ENCODE data around the gene FFAR4. TPM values are rescaled to one million over a fixed set of nuclear protein-coding genes. Genes with fewer than 3 reads are reported as not detected.

Gene FFAR4
- total RNA-seq, 2 donors from 2014 or later = not detected

GRCh38 chr10:93600446-93601145 lies 34.1 kb downstream of the FFAR4 start:
- Mint-ChIP-seq H3K4me3 (no peak overlapping the region), H3K36me3 (ENCODE audit: low read depth) (no peaks in the 10 kb centered on the region), H3K9me3 (no peaks in the 10 kb centered on the region), H3K4me1 (no peaks in the 10 kb centered on the region), H3K27ac (no peak overlapping the region), H3K27me3 (peaks cover 31% of the 10 kb centered on the region)
- ATAC-seq (replicated peaks) = no peak

DNA sequence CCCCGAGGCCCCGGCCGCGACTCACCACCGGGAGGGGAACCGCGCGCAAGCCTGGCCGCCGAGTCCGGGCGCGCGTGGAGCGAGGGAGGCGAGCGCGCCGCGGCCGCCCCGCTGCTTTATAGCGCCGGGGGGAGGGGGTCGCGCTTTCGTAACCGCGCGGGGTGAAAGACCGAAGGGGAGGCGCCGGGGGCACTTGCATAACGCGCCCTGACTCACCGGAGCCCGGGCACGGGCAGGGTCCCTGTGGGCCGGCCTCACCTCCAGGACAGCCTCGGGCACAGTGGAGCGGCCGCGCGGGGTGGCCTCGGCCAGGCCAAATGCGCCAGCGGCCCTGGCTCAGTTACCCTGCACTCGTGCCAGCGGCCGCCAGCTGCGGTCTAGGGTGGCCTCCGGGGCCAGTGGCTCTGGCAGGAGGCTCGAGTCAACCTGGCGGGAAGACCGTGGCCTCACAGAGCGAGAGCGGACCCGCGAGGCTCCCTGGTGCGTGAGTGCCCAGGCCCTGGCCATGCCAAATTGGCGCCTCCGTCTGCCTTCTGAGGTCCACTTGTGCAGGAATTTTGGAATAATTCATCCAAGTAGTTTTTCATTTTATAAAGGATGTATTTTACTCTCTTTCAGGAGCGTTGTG lies 34.8 kb downstream of the FFAR4 start, which contains the start of gene RBP4:
Gene RBP4, minus strand, starts transcription at position 90 of the 628 bp plus-strand sequence. CDS start 207 bp downstream, outside the sequence.
- no peak for ATAC-seq (replicated peaks)
- Mint-ChIP-seq H3K9me3 (no peaks in the 10 kb centered on the region), H3K27ac (no peak within 1 kb of the TSS), H3K27me3 (peaks cover 35% of the 10 kb centered on the region), H3K4me3 (no peak within 1 kb of the TSS), H3K36me3 (ENCODE audit: low read depth) (no peaks in the 10 kb centered on the region), H3K4me1 (no peaks in the 10 kb centered on the region)

DNA sequence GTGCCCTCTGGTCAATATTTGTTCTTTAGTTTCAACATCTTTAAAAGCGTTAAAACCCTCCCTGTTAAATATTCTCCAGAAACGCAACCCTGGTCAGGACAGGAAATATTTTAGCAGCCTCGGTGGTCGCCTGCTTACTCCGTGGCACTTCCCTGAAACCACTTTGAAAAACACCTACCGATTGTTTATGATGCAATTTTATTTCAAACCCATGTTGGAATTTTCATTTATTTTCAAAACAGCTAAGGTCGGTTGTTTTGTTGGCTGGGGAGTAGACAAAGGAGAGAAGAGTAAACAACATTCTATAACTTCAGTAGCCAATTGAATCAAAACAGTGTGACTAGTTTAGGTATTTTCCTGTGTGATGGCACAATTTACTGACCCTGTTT lies 35.3 kb downstream of the FFAR4 start:
- no peak for ATAC-seq (replicated peaks)
- H3K27ac Mint-ChIP-seq = no peak overlapping the region
- H3K9me3 Mint-ChIP-seq = no peaks in the 10 kb centered on the region
- H3K27me3 Mint-ChIP-seq = peaks cover 37% of the 10 kb centered on the region
- H3K4me3 Mint-ChIP-seq = no peak overlapping the region
- H3K4me1 Mint-ChIP-seq = no peaks in the 10 kb centered on the region
- no peaks in the 10 kb centered on the region for H3K36me3 Mint-ChIP-seq (ENCODE audit: low read depth)

DNA sequence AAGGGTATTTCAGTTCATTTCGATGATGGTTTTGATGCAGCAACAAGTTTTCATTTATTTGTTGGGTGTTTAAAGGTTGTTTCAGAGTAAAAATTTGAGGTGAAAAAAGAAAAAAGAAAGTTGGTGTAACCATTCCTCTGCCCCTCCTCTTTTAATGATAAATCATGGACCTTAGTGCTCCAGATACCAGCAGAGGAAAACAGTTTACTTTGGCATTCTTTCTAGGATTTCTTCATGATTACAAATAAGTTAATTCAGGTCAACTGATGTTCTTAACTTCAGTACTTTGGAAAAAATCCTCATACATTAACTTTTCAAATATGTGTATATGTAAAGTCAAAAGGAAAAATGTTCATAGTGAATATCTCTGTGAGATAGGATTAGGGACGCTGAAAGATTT lies 36.6 kb downstream of the FFAR4 start:
- H3K36me3 Mint-ChIP-seq (ENCODE audit: low read depth) = no peaks in the 10 kb centered on the region
- H3K4me3 Mint-ChIP-seq = no peak overlapping the region
- no peaks in the 10 kb centered on the region for H3K4me1 Mint-ChIP-seq
- no peak for ATAC-seq (replicated peaks)
- peaks cover 39% of the 10 kb centered on the region for H3K27me3 Mint-ChIP-seq
- H3K27ac Mint-ChIP-seq = no peak overlapping the region
- H3K9me3 Mint-ChIP-seq = peaks cover 4% of the 10 kb centered on the region

- H3K4me3 Mint-ChIP-seq = no peak overlapping the region
- no peak overlapping the region for H3K27ac Mint-ChIP-seq
- H3K4me1 Mint-ChIP-seq = no peaks in the 10 kb centered on the region
- no peaks in the 10 kb centered on the region for H3K36me3 Mint-ChIP-seq (ENCODE audit: low read depth)
- peaks cover 4% of the 10 kb centered on the region for H3K9me3 Mint-ChIP-seq
- no peak for ATAC-seq (replicated peaks)
- H3K27me3 Mint-ChIP-seq = peaks cover 39% of the 10 kb centered on the region
These were observed 37.7 kb downstream of the FFAR4 start for GRCh38 chr10:93604146-93604545.

- Mint-ChIP-seq H3K4me3 (no peak overlapping the region), H3K27ac (no peak overlapping the region)
- no peak for ATAC-seq (replicated peaks)
These were observed 42.0 kb downstream of the FFAR4 start for GRCh38 chr10:93608421-93608820.

DNA sequence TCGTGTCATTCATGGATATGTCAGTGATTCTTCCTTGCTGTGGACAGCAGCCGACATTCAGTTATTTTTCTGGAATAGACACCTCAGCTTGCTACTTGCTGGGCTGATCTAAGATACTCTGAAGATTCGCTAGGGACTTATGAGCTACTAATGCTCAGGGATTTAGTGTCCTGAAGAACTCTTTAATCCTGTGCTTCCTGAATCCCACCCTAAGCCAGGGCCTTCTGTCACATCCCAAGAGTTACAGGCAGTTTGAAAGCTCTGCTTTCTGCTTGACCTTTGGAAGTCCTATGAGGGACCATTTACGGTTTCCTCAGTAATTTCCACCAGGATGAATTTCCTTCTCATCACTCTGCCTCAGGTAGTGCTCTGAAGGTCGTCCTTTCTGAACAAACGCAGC lies 45.8 kb downstream of the FFAR4 start, which contains the start of gene PDE6C:
Gene PDE6C, plus strand, starts transcription at position 227 of the 400 bp plus-strand sequence. CDS start 189 bp downstream, outside the sequence.
- peaks cover 1% of the 10 kb centered on the region for H3K9me3 Mint-ChIP-seq
- ATAC-seq (replicated peaks) = no peak
- no peaks in the 10 kb centered on the region for H3K4me1 Mint-ChIP-seq
- no peak within 1 kb of the TSS for H3K27ac Mint-ChIP-seq
- H3K4me3 Mint-ChIP-seq = no peak within 1 kb of the TSS
- no peaks in the 10 kb centered on the region for H3K36me3 Mint-ChIP-seq (ENCODE audit: low read depth)
- H3K27me3 Mint-ChIP-seq = peaks cover 10% of the 10 kb centered on the region

More at GRCh38 chr10:93608421-93608820, 42.0 kb downstream of the FFAR4 start:
- Mint-ChIP-seq H3K36me3 (ENCODE audit: low read depth) (no peaks in the 10 kb centered on the region), H3K4me1 (no peaks in the 10 kb centered on the region), H3K9me3 (peaks cover 4% of the 10 kb centered on the region), H3K27me3 (peaks cover 25% of the 10 kb centered on the region)

DNA sequence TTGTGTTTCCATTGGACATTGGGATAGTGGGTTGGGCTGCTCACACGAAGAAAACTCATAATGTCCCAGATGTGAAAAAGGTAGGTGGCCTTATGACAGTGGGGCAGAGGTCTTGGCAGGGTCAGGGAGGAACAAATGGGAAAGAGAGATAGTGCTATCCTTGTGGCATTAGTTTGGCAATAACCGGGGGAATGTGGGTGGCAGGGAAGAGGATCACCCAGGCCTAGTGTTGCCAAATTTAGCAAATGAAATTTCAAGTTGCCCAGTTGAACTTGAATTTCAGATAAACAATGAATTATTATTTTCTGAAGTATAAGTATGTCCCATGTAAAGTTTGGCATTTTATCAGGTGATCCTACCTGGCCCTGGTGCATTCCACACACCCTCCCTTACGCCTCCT lies 46.7 kb downstream of the FFAR4 start:
- no peak overlapping the region for H3K4me3 Mint-ChIP-seq
- no peaks in the 10 kb centered on the region for H3K4me1 Mint-ChIP-seq
- H3K9me3 Mint-ChIP-seq = no peaks in the 10 kb centered on the region
- H3K27ac Mint-ChIP-seq = no peak overlapping the region
- H3K36me3 Mint-ChIP-seq (ENCODE audit: low read depth) = no peaks in the 10 kb centered on the region
- no peak for ATAC-seq (replicated peaks)
- peaks cover 8% of the 10 kb centered on the region for H3K27me3 Mint-ChIP-seq

DNA sequence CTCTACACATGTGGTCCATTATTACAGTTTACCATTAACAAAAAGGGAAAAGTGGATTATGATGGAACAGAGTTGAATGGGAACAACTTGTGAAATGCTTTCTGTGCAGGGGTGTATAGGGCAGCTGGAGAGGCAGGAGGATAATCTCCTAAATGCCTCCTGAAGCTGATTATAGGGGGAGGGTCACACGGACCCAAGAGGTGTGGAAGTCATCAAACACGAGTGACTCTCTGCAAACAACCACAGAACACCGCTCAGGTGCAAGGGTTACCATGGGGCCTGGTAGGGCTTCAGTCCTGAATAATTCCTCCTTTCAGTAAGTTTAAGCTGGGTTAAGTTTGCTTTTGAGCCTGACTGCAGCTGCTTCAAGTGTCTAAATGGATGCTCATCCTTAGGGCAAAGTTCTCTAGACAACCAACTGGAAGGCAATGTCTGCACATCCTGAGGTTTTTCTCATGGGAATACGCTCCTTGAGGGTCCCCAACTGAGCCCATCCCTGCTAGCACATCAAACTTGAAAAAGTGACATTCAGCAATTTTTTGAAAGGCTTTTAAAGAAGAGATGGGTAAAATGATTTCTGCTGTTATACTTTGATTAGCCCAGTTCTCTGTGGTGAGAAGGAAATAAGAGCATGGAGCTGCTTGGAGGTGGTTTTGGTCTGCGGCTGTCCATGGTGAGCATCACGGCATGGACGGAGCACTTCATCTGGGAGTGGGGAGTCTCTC lies 47.8 kb downstream of the FFAR4 start:
- H3K4me1 Mint-ChIP-seq = no peaks in the 10 kb centered on the region
- peaks cover 2% of the 10 kb centered on the region for H3K27me3 Mint-ChIP-seq
- ATAC-seq (replicated peaks) = no peak
- H3K27ac Mint-ChIP-seq = no peak overlapping the region
- no peaks in the 10 kb centered on the region for H3K9me3 Mint-ChIP-seq
- H3K36me3 Mint-ChIP-seq (ENCODE audit: low read depth) = no peaks in the 10 kb centered on the region
- H3K4me3 Mint-ChIP-seq = no peak overlapping the region

- no peaks in the 10 kb centered on the region for H3K36me3 Mint-ChIP-seq (ENCODE audit: low read depth)
- H3K4me3 Mint-ChIP-seq = no peak overlapping the region
- H3K9me3 Mint-ChIP-seq = no peaks in the 10 kb centered on the region
- no peak for ATAC-seq (replicated peaks)
- H3K4me1 Mint-ChIP-seq = no peaks in the 10 kb centered on the region
- H3K27ac Mint-ChIP-seq = no peak overlapping the region
- no peaks in the 10 kb centered on the region for H3K27me3 Mint-ChIP-seq
These were observed 49.2 kb downstream of the FFAR4 start for GRCh38 chr10:93615576-93616235.

GRCh38 chr10:93620925-93621324 lies 54.5 kb downstream of the FFAR4 start:
- no peak for ATAC-seq (replicated peaks)
- Mint-ChIP-seq H3K36me3 (ENCODE audit: low read depth) (no peaks in the 10 kb centered on the region), H3K9me3 (no peaks in the 10 kb centered on the region)

DNA sequence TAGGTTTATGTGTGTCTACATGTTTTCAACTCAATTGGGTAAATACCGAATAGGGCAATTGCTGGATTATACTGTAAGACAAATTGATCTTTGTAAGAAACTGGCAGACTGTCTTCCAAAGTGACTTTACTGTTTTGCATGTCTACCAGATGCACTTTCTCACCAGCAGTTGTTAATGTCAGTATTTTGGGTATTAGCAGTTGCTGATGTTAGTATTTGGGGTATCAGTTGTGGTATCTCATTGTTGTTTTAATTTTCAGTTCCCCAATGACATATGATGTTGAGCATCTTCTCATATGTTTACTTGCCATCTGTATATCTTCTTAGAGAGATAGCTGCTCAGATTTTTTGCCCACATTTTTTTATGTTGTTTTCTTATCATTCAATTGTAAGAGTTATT lies 56.5 kb downstream of the FFAR4 start:
- Mint-ChIP-seq H3K9me3 (no peaks in the 10 kb centered on the region), H3K27me3 (peaks cover 14% of the 10 kb centered on the region), H3K36me3 (ENCODE audit: low read depth) (no peaks in the 10 kb centered on the region), H3K4me3 (no peak overlapping the region), H3K4me1 (no peaks in the 10 kb centered on the region), H3K27ac (no peak overlapping the region)
- ATAC-seq (replicated peaks) = no peak

More at GRCh38 chr10:93620925-93621324, 54.5 kb downstream of the FFAR4 start:
- Mint-ChIP-seq H3K4me1 (no peaks in the 10 kb centered on the region), H3K4me3 (no peak overlapping the region), H3K27me3 (peaks cover 14% of the 10 kb centered on the region), H3K27ac (no peak overlapping the region)

- Mint-ChIP-seq H3K4me3 (no peak overlapping the region), H3K4me1 (no peaks in the 10 kb centered on the region), H3K36me3 (ENCODE audit: low read depth) (no peaks in the 10 kb centered on the region), H3K9me3 (no peaks in the 10 kb centered on the region), H3K27ac (no peak overlapping the region), H3K27me3 (peaks cover 20% of the 10 kb centered on the region)
- no peak for ATAC-seq (replicated peaks)
These were observed 62.4 kb downstream of the FFAR4 start for GRCh38 chr10:93628858-93629257.

GRCh38 chr10:93629647-93630305 lies 63.3 kb downstream of the FFAR4 start:
- Mint-ChIP-seq H3K9me3 (no peaks in the 10 kb centered on the region), H3K27ac (no peak overlapping the region), H3K4me3 (no peak overlapping the region), H3K27me3 (peaks cover 17% of the 10 kb centered on the region), H3K36me3 (ENCODE audit: low read depth) (no peaks in the 10 kb centered on the region), H3K4me1 (no peaks in the 10 kb centered on the region)
- no peak for ATAC-seq (replicated peaks)

Data from activated T-helper 17 cell treated with anti-CD3 and anti-CD28 coated beads, Interleukin-2, amount 50 U/mL, for 72 hours (primary cell).